WTC11 (cell line): ENCODE results near the gene KATNBL1. TPM values are rescaled to one million over a fixed set of nuclear protein-coding genes. Genes with fewer than 3 reads are reported as not detected.
A peak's percentile ranks its signal among the peaks of the same experiment; 100 is the strongest.

Experiments used
- ATAC-seq: fragments of 200-7000 bp; cut with Tn5 transposase; 2 replicates; pipeline ENCODE4 v1.10.0; 2021; ENCODE audit warnings: mild to moderate bottlenecking, moderate library complexity
- CTCF ChIA-PET: fragments of 300-600 bp; sonication (Branson Sonifier 250); formaldehyde crosslinking; loops from one replicate; lab custom pipeline; 2021; ENCODE audit warnings: antibody characterized with exemption; lab: Charles Lee
- POLR2A ChIA-PET: fragments of 350-600 bp; sonication (Branson Sonifier 250); formaldehyde crosslinking; loops from one replicate; lab custom pipeline; 2021; ENCODE audit warnings: antibody characterized with exemption; lab: Charles Lee
- DNase-seq: peaks from one replicate; pipeline ENCODE4 v3.0.0; 2021; ENCODE audit warnings: low spot score
- H3K27ac Mint-ChIP-seq: 2 replicates; pipeline ENCODE4 v1.8.0; 2021; ENCODE audit warnings: mixed read lengths
- H3K27me3 Mint-ChIP-seq: 2 replicates; pipeline ENCODE4 v1.8.0; 2021; ENCODE audit warnings: low read depth, mild to moderate bottlenecking, moderate library complexity, mixed read lengths
- H3K36me3 Mint-ChIP-seq: 2 replicates; pipeline ENCODE4 v1.8.0; 2021; ENCODE audit warnings: mixed read lengths
- H3K4me1 Mint-ChIP-seq: 2 replicates; pipeline ENCODE4 v1.8.0; 2022; ENCODE audit warnings: mixed read lengths
- H3K4me3 Mint-ChIP-seq: 2 replicates; pipeline ENCODE4 v1.8.0; 2021; ENCODE audit warnings: mild to moderate bottlenecking, moderate library complexity, mixed read lengths
- H3K9me3 Mint-ChIP-seq: 2 replicates; pipeline ENCODE4 v1.8.0; 2021; ENCODE audit warnings: mixed read lengths
- ATF3 ChIP-seq: sonication (generic); formaldehyde crosslinking; conservative IDR thresholded peaks from 2 replicates; pipeline ENCODE4 v1.8.1; 2022; ENCODE audit warnings: mild to moderate bottlenecking, missing genetic modification reagents
- CBFB ChIP-seq: sonication (generic); formaldehyde crosslinking; IDR thresholded peaks from 2 replicates; pipeline ENCODE4 v1.8.1; 2022; ENCODE audit warnings: mild to moderate bottlenecking, low read depth, missing genetic modification reagents
- E2F5 ChIP-seq: sonication (generic); formaldehyde crosslinking; IDR thresholded peaks from 2 replicates; pipeline ENCODE4 v1.8.1; 2022; ENCODE audit warnings: mild to moderate bottlenecking, moderate library complexity, missing genetic modification reagents
- ELF4 ChIP-seq: sonication (generic); formaldehyde crosslinking; IDR thresholded peaks from 2 replicates; pipeline ENCODE4 v1.8.1; 2022; ENCODE audit warnings: low read depth, mild to moderate bottlenecking, moderate library complexity, missing genetic modification reagents
- EMX1 ChIP-seq: fragments of 250-450 bp; sonication (Bioruptor Pico); IDR thresholded peaks from 2 replicates; pipeline ENCODE4 v1.8.0; 2021; ENCODE audit warnings: mild to moderate bottlenecking
- ESRRA ChIP-seq: sonication (generic); formaldehyde crosslinking; IDR thresholded peaks from 2 replicates; pipeline ENCODE4 v1.8.1; 2022; ENCODE audit warnings: mild to moderate bottlenecking, missing genetic modification reagents, borderline replicate concordance
- FOXJ3 ChIP-seq: sonication (generic); formaldehyde crosslinking; IDR thresholded peaks from 2 replicates; pipeline ENCODE4 v1.9.0; 2021; ENCODE audit warnings: missing genetic modification reagents, mild to moderate bottlenecking, borderline replicate concordance
- FOXP4 ChIP-seq: sonication (generic); formaldehyde crosslinking; IDR thresholded peaks from 2 replicates; pipeline ENCODE4 v1.8.0; 2022; ENCODE audit warnings: mild to moderate bottlenecking, missing genetic modification reagents
- GTF2I ChIP-seq: fragments of 250-450 bp; sonication (Bioruptor Pico); conservative IDR thresholded peaks from 2 replicates; pipeline ENCODE4 v1.4.0; 2021; ENCODE audit warnings: mild to moderate bottlenecking
- HMGXB4 ChIP-seq: sonication (generic); formaldehyde crosslinking; IDR thresholded peaks from 2 replicates; pipeline ENCODE4 v1.8.1; 2023; ENCODE audit warnings: mild to moderate bottlenecking, moderate library complexity, missing genetic modification reagents
- MAX ChIP-seq: sonication (generic); formaldehyde crosslinking; IDR thresholded peaks from 2 replicates; pipeline ENCODE4 v1.8.0; 2022; ENCODE audit warnings: mild to moderate bottlenecking, missing genetic modification reagents
- NR3C1 ChIP-seq: sonication (generic); formaldehyde crosslinking; conservative IDR thresholded peaks from 2 replicates; pipeline ENCODE4 v1.8.1; 2023; ENCODE audit warnings: low read depth, mild to moderate bottlenecking, missing genetic modification reagents
- PRDM15 ChIP-seq: sonication (generic); formaldehyde crosslinking; IDR thresholded peaks from 2 replicates; pipeline ENCODE4 v1.8.0; 2022; ENCODE audit warnings: missing genetic modification reagents
- RORB ChIP-seq: fragments of 250-450 bp; sonication (Bioruptor Pico); IDR thresholded peaks from 2 replicates; pipeline ENCODE4 v1.9.0; 2021; ENCODE audit warnings: mild to moderate bottlenecking
- SMAD3 ChIP-seq: sonication (generic); formaldehyde crosslinking; IDR thresholded peaks from 2 replicates; pipeline ENCODE4 v1.8.0; 2022; ENCODE audit warnings: missing genetic modification reagents, mild to moderate bottlenecking, borderline replicate concordance
- SP1 ChIP-seq: sonication (generic); formaldehyde crosslinking; conservative IDR thresholded peaks from 2 replicates; pipeline ENCODE4 v1.8.1; 2022; ENCODE audit warnings: missing genetic modification reagents
- TCF7 ChIP-seq: sonication (generic); formaldehyde crosslinking; IDR thresholded peaks from 2 replicates; pipeline ENCODE4 v1.8.0; 2022; ENCODE audit warnings: mild to moderate bottlenecking, low read depth, missing genetic modification reagents, moderate library complexity
- TEAD4 ChIP-seq: sonication (generic); formaldehyde crosslinking; IDR thresholded peaks from 2 replicates; pipeline ENCODE4 v1.8.0; 2022; ENCODE audit warnings: mild to moderate bottlenecking, missing genetic modification reagents
- TP53 ChIP-seq: sonication (generic); formaldehyde crosslinking; IDR thresholded peaks from 2 replicates; pipeline ENCODE4 v1.8.1; 2023; ENCODE audit warnings: mild to moderate bottlenecking, missing genetic modification reagents
- USF1 ChIP-seq: sonication (generic); formaldehyde crosslinking; IDR thresholded peaks from 2 replicates; pipeline ENCODE4 v1.8.0; 2022; ENCODE audit warnings: mild to moderate bottlenecking, missing genetic modification reagents
- USF2 ChIP-seq: sonication (generic); formaldehyde crosslinking; IDR thresholded peaks from 2 replicates; pipeline ENCODE4 v1.8.1; 2023; ENCODE audit warnings: mild to moderate bottlenecking, missing genetic modification reagents, moderate library complexity
- ZNF219 ChIP-seq: sonication (generic); formaldehyde crosslinking; IDR thresholded peaks from 2 replicates; pipeline ENCODE4 v1.8.0; 2023; ENCODE audit warnings: missing genetic modification reagents, mild to moderate bottlenecking, borderline replicate concordance
- ZNF416 ChIP-seq: fragments of 250-450 bp; sonication (Bioruptor Pico); IDR thresholded peaks from 2 replicates; pipeline ENCODE4 v1.9.0; 2021; ENCODE audit warnings: mild to moderate bottlenecking, inconsistent platforms
- total RNA-seq: library from RNA; stranded (reverse); gene quantifications from 3 replicates; pipeline ENCODE4 v1.2.3, GENCODE V29; 2021

KATNBL1 gene
- total RNA-seq, 1 experiment from 2014 or later: 45.8 TPM

GRCh38 chr15:34132881-34133280, 77.0 kb downstream of the KATNBL1 start:
- ChIA-PET CTCF (interaction anchor here (1.5 to 1.8 kb wide), 3 partner anchors 10 to 77 kb away, joined by 3 to 10 read pairs (median 5); partner anchors contain the start of gene KATNBL1), POLR2A (no interaction called here)
- H3K27ac Mint-ChIP-seq: no peak overlapping the region; the same call in 1 of the 2 replicates
- no peak for TF ChIP-seq FOXJ3 (CRISPR knock-in tag)
- TF ChIP-seq ATF3: no peak
- TF ChIP-seq MAX (CRISPR knock-in tag): no peak
- TF ChIP-seq TCF7: no peak
- TF ChIP-seq TEAD4 (CRISPR knock-in tag): no peak
- TF ChIP-seq EMX1 (CRISPR knock-in tag): no peak
- TF ChIP-seq TP53 (CRISPR knock-in tag): no peak
- TF ChIP-seq ZNF416 (CRISPR knock-in tag): no peak
- H3K4me3 Mint-ChIP-seq: no peak overlapping the region
- no peaks in the 10 kb centered on the region for H3K9me3 Mint-ChIP-seq
- no peaks in the 10 kb centered on the region for H3K27me3 Mint-ChIP-seq
- H3K36me3 Mint-ChIP-seq: no peaks in the 10 kb centered on the region
- ATAC-seq (no peak), DNase-seq (no peak)
- no peaks in the 10 kb centered on the region for H3K4me1 Mint-ChIP-seq

- ChIA-PET POLR2A (no interaction called here), CTCF (interaction anchor here (1.0 kb wide), 2 partner anchors 19 kb away, joined by 4 read pairs; no protein-coding TSS in a partner anchor)
- Mint-ChIP-seq H3K9me3 (no peaks in the 10 kb centered on the region), H3K36me3 (no peaks in the 10 kb centered on the region), H3K27ac (no peak overlapping the region), H3K27me3 (no peaks in the 10 kb centered on the region; the same call in 1 of the 2 replicates), H3K4me3 (no peak overlapping the region), H3K4me1 (peaks cover 8% of the 10 kb centered on the region)
- no peak for ATAC-seq
- no peak for DNase-seq
- no peak for TF ChIP-seq TEAD4 (CRISPR knock-in tag)
- no peak for TF ChIP-seq GTF2I (CRISPR knock-in tag)
- TF ChIP-seq FOXJ3 (CRISPR knock-in tag): no peak
- TF ChIP-seq ZNF219: no peak
- TF ChIP-seq NR3C1 (CRISPR knock-in tag): no peak
- no peak for TF ChIP-seq PRDM15 (CRISPR knock-in tag)
- TF ChIP-seq CBFB: no peak
- no peak for TF ChIP-seq SMAD3 (CRISPR knock-in tag)
- no peak for TF ChIP-seq ELF4 (CRISPR knock-in tag)
- no peak for TF ChIP-seq ESRRA (CRISPR knock-in tag)
- no peak for TF ChIP-seq E2F5 (CRISPR knock-in tag)
- no peak for TF ChIP-seq RORB (CRISPR knock-in tag)
Observed at GRCh38 chr15:34128898-34129297, 81.0 kb downstream of the KATNBL1 start.

GRCh38 chr15:34126522-34126921, 83.4 kb downstream of the KATNBL1 start:
- Mint-ChIP-seq H3K9me3 (no peaks in the 10 kb centered on the region), H3K4me1 (peaks cover 8% of the 10 kb centered on the region), H3K27me3 (no peaks in the 10 kb centered on the region; the same call in 1 of the 2 replicates), H3K4me3 (no peak overlapping the region), H3K36me3 (no peaks in the 10 kb centered on the region), H3K27ac (no peak overlapping the region)
- no peak for DNase-seq
- CTCF ChIA-PET: interaction anchor here (1.2 to 1.3 kb wide), 3 partner anchors 17 to 83 kb away, joined by 3 to 5 read pairs (median 5); partner anchors contain the start of gene KATNBL1
- ATAC-seq: peak; percentile 90
- POLR2A ChIA-PET: no interaction called here
- TF ChIP-seq HMGXB4 (CRISPR knock-in tag) (no peak), SMAD3 (CRISPR knock-in tag) (no peak), SP1 (CRISPR knock-in tag) (no peak), FOXP4 (CRISPR knock-in tag) (no peak), USF1 (peak; percentile 57; the same call in 1 of the 2 replicates), USF2 (CRISPR knock-in tag) (peak; percentile 70)
